Putamen (tissue), 1 donor: ENCODE data around the gene SLC6A1.

Experiments used
- DNase-seq: peaks from one replicate; pipeline ENCODE4 v3.0.0-alpha.2; 2016; ENCODE audit warnings: low spot score

Gene SLC6A1

GRCh38 chr3:11019116-11019819 lies 26.7 kb downstream of the SLC6A1 start:
- DNase-seq = no peak

- no peak for DNase-seq
Measured at GRCh38 chr3:11020764-11021163, 28.2 kb downstream of the SLC6A1 start.

GRCh38 chr3:11021611-11022011 lies 29.1 kb downstream of the SLC6A1 start:
- peak; percentile 75 for DNase-seq

- no peak for DNase-seq
Measured at GRCh38 chr3:11022115-11022514, 29.6 kb downstream of the SLC6A1 start.

- DNase-seq = no peak
Measured at GRCh38 chr3:11024181-11024580, 31.6 kb downstream of the SLC6A1 start.

- DNase-seq = no peak
Measured at GRCh38 chr3:11029948-11030347, 37.4 kb downstream of the SLC6A1 start.

GRCh38 chr3:11033871-11034270 lies 41.3 kb downstream of the SLC6A1 start:
- no peak for DNase-seq

GRCh38 chr3:11034309-11034985 lies 41.9 kb downstream of the SLC6A1 start:
- DNase-seq = no peak

GRCh38 chr3:11035757-11036505 lies 43.4 kb downstream of the SLC6A1 start:
- DNase-seq = no peak

- no peak for DNase-seq
Measured at GRCh38 chr3:11037241-11037873, 44.8 kb downstream of the SLC6A1 start.

GRCh38 chr3:11037976-11038375 lies 45.4 kb downstream of the SLC6A1 start:
- peak; percentile 77 for DNase-seq

- no peak for DNase-seq
Measured at GRCh38 chr3:11045536-11045935, 53.0 kb downstream of the SLC6A1 start.

- no peak for DNase-seq
Measured at GRCh38 chr3:11047500-11047899, 55.0 kb downstream of the SLC6A1 start.

- peak; percentile 68 for DNase-seq
Measured at GRCh38 chr3:11050666-11051323, 58.2 kb downstream of the SLC6A1 start.

- no peak for DNase-seq
Measured at GRCh38 chr3:11053926-11054503, 61.5 kb downstream of the SLC6A1 start.

- no peak for DNase-seq
Measured at GRCh38 chr3:11054739-11055438, 62.3 kb downstream of the SLC6A1 start.

GRCh38 chr3:11055496-11055895 lies 62.9 kb downstream of the SLC6A1 start:
- no peak for DNase-seq

GRCh38 chr3:11056531-11057050 lies 64.0 kb downstream of the SLC6A1 start:
- DNase-seq = no peak

- no peak for DNase-seq
Measured at GRCh38 chr3:11057655-11058054, 65.1 kb downstream of the SLC6A1 start.

GRCh38 chr3:11059090-11059798 lies 66.7 kb downstream of the SLC6A1 start:
- DNase-seq = peak; percentile 81
